ENCODE measurements around the gene NDUFS4.

DNA sequence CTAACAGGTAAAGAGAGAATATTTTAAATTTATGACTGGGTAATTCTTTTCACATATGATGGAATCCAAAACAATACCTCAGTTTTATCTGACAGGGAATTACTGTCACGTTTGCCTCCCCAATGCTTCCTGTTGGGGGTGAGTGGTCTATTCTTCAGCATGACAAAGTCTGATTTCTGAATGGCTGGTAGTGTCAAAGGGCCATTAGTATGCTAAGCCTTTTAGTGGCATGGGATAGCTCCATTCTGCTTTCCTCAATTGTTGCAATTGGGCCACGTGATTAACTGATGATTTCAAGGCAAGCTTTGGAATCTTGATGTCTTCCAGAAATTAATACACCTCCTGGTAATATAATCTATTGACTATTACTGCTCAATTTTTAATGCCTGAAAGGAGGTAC, 14.7 kb upstream of the NDUFS4 start:
- TF ChIP-seq, protein P1, sequence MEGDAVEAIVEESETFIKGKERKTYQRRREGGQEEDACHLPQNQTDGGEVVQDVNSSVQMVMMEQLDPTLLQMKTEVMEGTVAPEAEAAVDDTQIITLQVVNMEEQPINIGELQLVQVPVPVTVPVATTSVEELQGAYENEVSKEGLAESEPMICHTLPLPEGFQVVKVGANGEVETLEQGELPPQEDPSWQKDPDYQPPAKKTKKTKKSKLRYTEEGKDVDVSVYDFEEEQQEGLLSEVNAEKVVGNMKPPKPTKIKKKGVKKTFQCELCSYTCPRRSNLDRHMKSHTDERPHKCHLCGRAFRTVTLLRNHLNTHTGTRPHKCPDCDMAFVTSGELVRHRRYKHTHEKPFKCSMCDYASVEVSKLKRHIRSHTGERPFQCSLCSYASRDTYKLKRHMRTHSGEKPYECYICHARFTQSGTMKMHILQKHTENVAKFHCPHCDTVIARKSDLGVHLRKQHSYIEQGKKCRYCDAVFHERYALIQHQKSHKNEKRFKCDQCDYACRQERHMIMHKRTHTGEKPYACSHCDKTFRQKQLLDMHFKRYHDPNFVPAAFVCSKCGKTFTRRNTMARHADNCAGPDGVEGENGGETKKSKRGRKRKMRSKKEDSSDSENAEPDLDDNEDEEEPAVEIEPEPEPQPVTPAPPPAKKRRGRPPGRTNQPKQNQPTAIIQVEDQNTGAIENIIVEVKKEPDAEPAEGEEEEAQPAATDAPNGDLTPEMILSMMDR (IDR thresholded peaks at IDR 0.05) = no peak
- TF ChIP-seq POLR2A (IDR thresholded peaks at IDR 0.05) = no peak

Measured in vagina (tissue), 2 donors.